Loucy (cell line): ENCODE measurements around the gene UBTD1.

Experiments
- CTCF ChIP-seq: fragments of 200-600 bp; sonication (generic); conservative IDR thresholded peaks from 2 replicates; pipeline ENCODE4 v1.5.1; 2014; ENCODE audit warnings: mild to moderate bottlenecking, antibody characterized with exemption, low read length
- EZH2phosphoT487 ChIP-seq: fragments of 200-600 bp; IDR thresholded peaks from 2 replicates; pipeline ENCODE4 v1.6.1; 2018; ENCODE audit warnings: antibody characterized with exemption, mild to moderate bottlenecking, moderate library complexity, borderline replicate concordance

DNA sequence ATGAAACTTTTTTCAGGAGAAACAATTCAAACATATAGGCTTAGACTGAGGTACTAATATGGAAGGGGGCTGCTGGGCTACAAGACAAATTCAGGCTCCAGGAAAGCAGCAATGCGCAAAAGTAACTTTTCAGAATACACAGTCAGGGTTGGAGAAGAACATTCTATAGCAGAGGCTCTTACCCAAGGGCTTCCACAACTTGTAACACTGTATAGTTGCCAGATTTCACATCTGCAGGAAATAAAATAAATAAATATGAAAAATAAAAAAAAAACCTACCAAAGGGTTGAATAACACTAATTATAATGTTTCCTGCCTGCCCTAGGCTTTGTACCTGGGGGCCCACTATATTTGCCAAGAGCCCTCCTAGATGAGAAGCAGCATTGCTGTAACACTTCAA is 14.8 kb upstream of the UBTD1 start:
- TF ChIP-seq CTCF = no peak
- TF ChIP-seq EZH2phosphoT487 = no peak
